ENCODE measurements around the gene PCNA. TPM values are rescaled to one million over a fixed set of nuclear protein-coding genes. Genes with fewer than 3 reads are reported as not detected.

Gene PCNA
- total and polyA plus RNA-seq, 2 donors (not counting 1 experiment from before 2014, with no cell fraction given): 75.6 to 144 TPM

DNA sequence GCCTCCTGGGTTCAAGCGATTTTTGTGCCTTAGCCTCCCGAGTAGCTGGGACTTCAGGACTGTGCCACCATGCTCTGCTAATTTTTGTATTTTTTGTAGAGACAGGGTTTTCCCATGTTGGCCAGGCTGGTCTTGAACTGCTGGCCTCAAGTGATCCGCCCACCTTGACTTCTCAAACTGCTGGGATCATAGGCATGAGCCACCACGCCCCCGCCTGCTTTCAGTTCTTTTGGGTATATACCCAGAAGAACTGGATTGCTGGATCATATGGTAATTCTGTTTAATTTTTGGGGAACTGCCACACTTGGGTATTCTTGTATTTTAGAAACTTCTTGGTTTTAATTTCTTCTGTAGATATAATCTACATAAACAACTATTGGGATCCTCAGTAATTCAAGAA is 24.1 kb upstream of the PCNA start:
- Histone ChIP-seq H3K36me3 (ENCODE audit: control insufficient read depth, insufficient read depth, low read length) (no peaks in the 10 kb centered on the region), H3K4me2 (ENCODE audit: extremely low read depth, insufficient read depth, low read length) (no peak overlapping the region), H3K79me2 (ENCODE audit: control insufficient read depth, insufficient read depth, low read length) (peaks cover 12% of the 10 kb centered on the region), H3K4me1 (ENCODE audit: control insufficient read depth, extremely low read depth, insufficient read depth, low read length) (no peaks in the 10 kb centered on the region), H3K27ac (ENCODE audit: insufficient read depth, low read length) (no peak overlapping the region), H3K4me3 (replicated peaks in 1 of 4; ENCODE audit: control extremely low read depth in 1 of 4, insufficient read depth in 1 of 4, low read depth in 3 of 4, low read length in 4 of 4) (no peak overlapping the region), H3K9ac (ENCODE audit: insufficient read depth, low read length) (no peak overlapping the region), H3K9me3 (ENCODE audit: control insufficient read depth, insufficient read depth, low read depth, low read length) (no peaks in the 10 kb centered on the region), H3K27me3 (ENCODE audit: control insufficient read depth, insufficient read depth, low read length) (no peaks in the 10 kb centered on the region), H4K20me1 (ENCODE audit: control insufficient read depth, extremely low read depth, insufficient read depth, low read length) (no peaks in the 10 kb centered on the region), H2AFZ (ENCODE audit: low read length) (no peak overlapping the region)
- no peak for DNase-seq (ENCODE audit: low read depth in 2 of 2)
- TF ChIP-seq, protein P1, sequence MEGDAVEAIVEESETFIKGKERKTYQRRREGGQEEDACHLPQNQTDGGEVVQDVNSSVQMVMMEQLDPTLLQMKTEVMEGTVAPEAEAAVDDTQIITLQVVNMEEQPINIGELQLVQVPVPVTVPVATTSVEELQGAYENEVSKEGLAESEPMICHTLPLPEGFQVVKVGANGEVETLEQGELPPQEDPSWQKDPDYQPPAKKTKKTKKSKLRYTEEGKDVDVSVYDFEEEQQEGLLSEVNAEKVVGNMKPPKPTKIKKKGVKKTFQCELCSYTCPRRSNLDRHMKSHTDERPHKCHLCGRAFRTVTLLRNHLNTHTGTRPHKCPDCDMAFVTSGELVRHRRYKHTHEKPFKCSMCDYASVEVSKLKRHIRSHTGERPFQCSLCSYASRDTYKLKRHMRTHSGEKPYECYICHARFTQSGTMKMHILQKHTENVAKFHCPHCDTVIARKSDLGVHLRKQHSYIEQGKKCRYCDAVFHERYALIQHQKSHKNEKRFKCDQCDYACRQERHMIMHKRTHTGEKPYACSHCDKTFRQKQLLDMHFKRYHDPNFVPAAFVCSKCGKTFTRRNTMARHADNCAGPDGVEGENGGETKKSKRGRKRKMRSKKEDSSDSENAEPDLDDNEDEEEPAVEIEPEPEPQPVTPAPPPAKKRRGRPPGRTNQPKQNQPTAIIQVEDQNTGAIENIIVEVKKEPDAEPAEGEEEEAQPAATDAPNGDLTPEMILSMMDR (conservative IDR thresholded peaks at IDR 0.05 in 1 of 2, IDR thresholded peaks at IDR 0.05 in 1 of 2; ENCODE audit: low read depth in 1 of 2, low read length in 2 of 2): no peak
- no peak for TF ChIP-seq EZH2 (IDR thresholded peaks at IDR 0.05; ENCODE audit: low read length, missing control alignments)

DNA sequence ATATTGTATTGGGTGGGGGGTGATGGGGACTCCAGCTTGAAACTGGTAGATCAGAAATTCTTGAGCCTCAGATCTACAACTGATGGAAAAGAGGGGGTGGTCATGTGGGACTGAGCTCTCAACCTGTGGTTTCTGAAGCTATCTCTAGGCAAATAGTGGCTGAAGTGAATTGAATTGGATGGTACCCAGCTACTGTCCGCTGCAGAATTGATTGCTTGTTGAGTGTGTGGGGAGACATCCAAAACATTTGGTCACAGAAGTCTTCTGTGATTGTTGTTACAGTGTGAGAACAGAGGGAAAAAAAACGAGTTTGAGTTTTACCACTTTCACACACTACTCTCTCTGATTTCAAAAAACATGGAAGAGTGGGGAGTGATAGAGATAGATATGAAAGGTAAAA is 21.9 kb upstream of the PCNA start:
- Histone ChIP-seq H3K9ac (ENCODE audit: insufficient read depth, low read length) (no peak overlapping the region), H3K79me2 (ENCODE audit: control insufficient read depth, insufficient read depth, low read length) (peaks cover 9% of the 10 kb centered on the region), H3K4me1 (ENCODE audit: control insufficient read depth, extremely low read depth, insufficient read depth, low read length) (no peaks in the 10 kb centered on the region), H3K4me2 (ENCODE audit: extremely low read depth, insufficient read depth, low read length) (no peak overlapping the region), H3K9me3 (ENCODE audit: control insufficient read depth, insufficient read depth, low read depth, low read length) (no peaks in the 10 kb centered on the region), H3K27ac (ENCODE audit: insufficient read depth, low read length) (no peak overlapping the region), H4K20me1 (ENCODE audit: control insufficient read depth, extremely low read depth, insufficient read depth, low read length) (no peaks in the 10 kb centered on the region), H3K36me3 (ENCODE audit: control insufficient read depth, insufficient read depth, low read length) (no peaks in the 10 kb centered on the region), H3K27me3 (ENCODE audit: control insufficient read depth, insufficient read depth, low read length) (no peaks in the 10 kb centered on the region), H3K4me3 (replicated peaks in 1 of 4; ENCODE audit: control extremely low read depth in 1 of 4, insufficient read depth in 1 of 4, low read depth in 3 of 4, low read length in 4 of 4) (no peak overlapping the region), H2AFZ (ENCODE audit: low read length) (no peak overlapping the region)
- TF ChIP-seq, protein P1 (conservative IDR thresholded peaks at IDR 0.05 in 1 of 2, IDR thresholded peaks at IDR 0.05 in 1 of 2; ENCODE audit: low read depth in 1 of 2, low read length in 2 of 2): no peak
- TF ChIP-seq EZH2 (IDR thresholded peaks at IDR 0.05; ENCODE audit: low read length, missing control alignments): no peak
- peak in 1 of 2 donors; percentile 46 for DNase-seq (ENCODE audit: low read depth in 2 of 2)

DNA sequence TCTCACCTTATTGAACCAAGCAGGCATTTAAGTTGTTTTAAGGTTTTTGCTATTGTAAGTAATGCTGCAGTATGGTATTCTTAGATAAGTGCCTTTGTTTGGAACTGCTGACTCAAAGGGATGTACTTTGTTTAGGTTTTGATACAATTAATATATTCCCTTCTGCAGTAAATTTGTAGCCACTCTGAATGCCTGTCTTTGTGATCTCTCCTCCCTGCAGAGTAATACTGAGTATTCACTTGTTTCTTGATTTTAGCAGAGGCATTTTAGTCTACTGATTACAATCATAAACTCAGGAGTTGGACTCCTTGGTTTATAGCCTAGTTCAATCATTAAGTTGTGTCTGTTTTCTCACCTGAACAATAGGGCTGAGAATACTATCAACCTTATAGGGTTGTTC is 20.4 kb upstream of the PCNA start:
- Histone ChIP-seq H4K20me1 (ENCODE audit: control insufficient read depth, extremely low read depth, insufficient read depth, low read length) (no peaks in the 10 kb centered on the region), H3K27ac (ENCODE audit: insufficient read depth, low read length) (no peak overlapping the region), H3K9ac (ENCODE audit: insufficient read depth, low read length) (no peak overlapping the region), H3K4me1 (ENCODE audit: control insufficient read depth, extremely low read depth, insufficient read depth, low read length) (no peaks in the 10 kb centered on the region), H3K4me3 (replicated peaks in 1 of 4; ENCODE audit: control extremely low read depth in 1 of 4, insufficient read depth in 1 of 4, low read depth in 3 of 4, low read length in 4 of 4) (no peak overlapping the region), H3K36me3 (ENCODE audit: control insufficient read depth, insufficient read depth, low read length) (no peaks in the 10 kb centered on the region), H3K4me2 (ENCODE audit: extremely low read depth, insufficient read depth, low read length) (no peak overlapping the region), H2AFZ (ENCODE audit: low read length) (no peak overlapping the region), H3K9me3 (ENCODE audit: control insufficient read depth, insufficient read depth, low read depth, low read length) (no peaks in the 10 kb centered on the region), H3K27me3 (ENCODE audit: control insufficient read depth, insufficient read depth, low read length) (no peaks in the 10 kb centered on the region), H3K79me2 (ENCODE audit: control insufficient read depth, insufficient read depth, low read length) (peaks cover 12% of the 10 kb centered on the region)
- DNase-seq (ENCODE audit: low read depth in 2 of 2): no peak
- TF ChIP-seq EZH2 (IDR thresholded peaks at IDR 0.05; ENCODE audit: low read length, missing control alignments): no peak
- TF ChIP-seq, protein P1 (conservative IDR thresholded peaks at IDR 0.05 in 1 of 2, IDR thresholded peaks at IDR 0.05 in 1 of 2; ENCODE audit: low read depth in 1 of 2, low read length in 2 of 2): no peak
